Measurements from ENCODE around the gene ZNF682. TPM values are rescaled to one million over a fixed set of nuclear protein-coding genes. Genes with fewer than 3 reads are reported as not detected.
"Not testable (repeated sequence)": the region's sequence is repeated elsewhere in the genome, so short reads cannot be mapped to it uniquely, and the experiment has no call there.

The ZNF682 gene
- total RNA-seq: 1 to 10 TPM; 9.1 to 9.4 TPM

DNA sequence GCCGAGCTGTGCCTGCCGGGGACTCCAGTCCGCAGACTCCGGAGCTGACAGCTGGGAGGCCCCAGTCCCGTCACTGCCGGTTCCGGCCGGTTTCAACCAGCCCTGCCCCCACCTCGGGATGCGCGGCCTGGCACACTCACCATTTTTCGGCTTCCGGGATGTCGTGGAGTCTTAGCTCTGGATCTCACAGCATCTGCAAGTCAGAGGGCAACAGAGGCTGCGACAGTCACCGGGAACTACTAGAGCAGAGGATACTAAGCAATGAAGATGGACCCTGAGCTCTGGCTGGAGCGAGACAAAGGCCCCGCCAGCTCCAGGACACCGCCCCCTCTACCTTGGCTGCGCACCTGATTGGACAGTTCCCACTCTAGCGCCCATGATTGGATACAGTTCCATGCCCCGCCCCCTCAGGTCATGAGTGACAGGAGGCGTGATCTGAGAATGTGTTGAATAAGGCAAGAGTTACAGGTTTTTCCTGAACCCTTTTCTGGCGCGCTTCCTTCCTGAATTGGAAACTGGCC lies at the start of gene ZNF682:
Gene ZNF682, minus strand, starts transcription at position 303 of the 521 bp plus-strand sequence. Its CDS starts 160 bp downstream, at position 143.
- Mint-ChIP-seq H3K36me3 (ENCODE audit: low read depth) (peaks cover 16% of the 10 kb centered on the region), H3K9me3 (peaks cover 6% of the 10 kb centered on the region), H3K27me3 (no peaks in the 10 kb centered on the region), H3K4me3 (peak within 1 kb of the TSS; percentile 93), H3K4me1 (peaks cover 18% of the 10 kb centered on the region), H3K27ac (peak within 1 kb of the TSS; percentile 97)
- peak; percentile 96 for DNase-seq
- CTCF ChIA-PET: interaction anchor here (1.2 to 1.3 kb wide), 2 partner anchors 13 to 39 kb away, joined by 4 to 5 read pairs; partner anchors contain the start of gene ZNF90
- POLR2A ChIA-PET: interaction anchor here (0.6 to 2.0 kb wide), 3 partner anchors 13 to 461 kb away, joined by 3 to 8 read pairs (median 3); partner anchors contain the start of gene ZNF90

DNA sequence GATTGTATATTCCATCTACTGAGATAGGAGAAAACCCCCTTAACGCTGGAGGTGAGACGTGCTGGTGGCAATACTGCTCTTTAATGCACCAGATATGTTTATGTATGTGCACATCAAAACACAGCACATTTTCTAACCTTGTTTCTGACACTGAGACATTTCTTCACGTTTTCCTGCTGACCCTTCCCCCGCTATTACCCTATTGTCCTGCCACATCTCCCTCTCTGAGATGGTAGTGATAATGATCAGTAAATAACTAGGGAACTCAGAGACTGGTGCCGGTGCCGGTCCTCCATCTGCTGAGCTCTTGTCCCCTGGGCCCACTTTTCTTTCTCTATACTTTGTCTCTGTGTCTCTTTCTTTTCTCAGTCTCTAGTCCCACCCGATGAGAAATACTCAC lies 43.6 kb upstream of the ZNF682 start:
- ChIA-PET CTCF (interaction anchor here (0.6 kb wide), 1 partner anchor 60 kb away, joined by 3 read pairs; no protein-coding TSS in a partner anchor), POLR2A (interaction anchor here (0.7 kb wide), 1 partner anchor 62 kb away, joined by 5 read pairs; no protein-coding TSS in a partner anchor)
- not testable (repeated sequence) for H3K27me3 Mint-ChIP-seq, DNase-seq, H3K27ac Mint-ChIP-seq, H3K4me3 Mint-ChIP-seq
- H3K9me3 Mint-ChIP-seq: peaks cover 43% of the 10 kb centered on the region
- peaks cover 16% of the 10 kb centered on the region for H3K4me1 Mint-ChIP-seq
- H3K36me3 Mint-ChIP-seq (ENCODE audit: low read depth): peaks cover 64% of the 10 kb centered on the region

DNA sequence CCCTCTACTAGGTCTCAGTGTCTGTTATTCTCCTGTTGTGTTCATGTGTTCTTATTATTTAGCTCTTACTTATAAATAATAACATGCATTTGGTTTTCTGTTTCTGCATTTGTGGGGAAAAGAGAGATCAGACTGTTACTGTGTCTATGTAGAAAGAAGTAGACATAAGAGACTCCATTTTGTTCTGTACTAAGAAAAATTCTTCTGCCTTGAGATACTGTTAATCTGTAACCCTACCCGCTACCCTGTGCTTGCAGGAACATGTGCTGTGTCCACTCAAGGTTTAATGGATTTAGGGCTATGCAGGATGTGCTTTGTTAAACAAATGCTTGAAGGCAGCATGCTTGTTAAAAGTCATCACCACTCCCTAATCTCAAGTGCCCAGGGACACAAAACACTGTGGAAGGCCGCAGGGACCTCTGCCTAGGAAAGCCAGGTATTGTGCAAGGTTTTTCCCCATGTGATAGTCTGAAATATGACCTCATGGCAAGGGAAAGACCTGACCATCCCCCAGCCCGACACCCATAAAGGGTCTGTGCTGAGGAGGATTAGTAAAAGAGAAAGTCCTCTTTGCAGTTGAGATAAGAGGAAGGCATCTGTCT lies 43.0 kb upstream of the ZNF682 start:
- peaks cover 40% of the 10 kb centered on the region for H3K9me3 Mint-ChIP-seq
- H3K36me3 Mint-ChIP-seq (ENCODE audit: low read depth): peaks cover 62% of the 10 kb centered on the region
- peaks cover 19% of the 10 kb centered on the region for H3K4me1 Mint-ChIP-seq
- CTCF ChIA-PET, H3K4me3 Mint-ChIP-seq, POLR2A ChIA-PET, DNase-seq, H3K27me3 Mint-ChIP-seq, H3K27ac Mint-ChIP-seq: not testable (repeated sequence)

DNA sequence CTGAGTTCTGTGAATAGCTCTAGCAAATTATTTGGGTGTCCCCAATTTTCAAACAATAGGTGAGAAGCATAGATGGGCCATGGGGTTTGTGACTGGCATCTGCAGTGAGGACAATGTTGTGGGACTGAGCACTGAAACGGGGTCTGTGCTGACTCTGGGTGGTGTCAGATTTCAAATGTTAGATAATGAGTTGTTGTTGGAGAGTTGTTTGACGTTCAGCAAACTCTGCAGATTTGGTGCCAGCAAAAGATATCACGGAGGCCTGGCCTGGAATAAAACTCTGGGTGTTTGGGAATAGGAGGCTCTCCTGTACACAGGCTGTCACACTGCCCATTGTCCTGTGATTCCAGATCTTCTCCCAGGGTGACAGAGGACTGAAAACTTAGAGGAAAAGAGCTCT lies 41.4 kb upstream of the ZNF682 start:
- ChIA-PET CTCF (interaction anchor here (0.6 kb wide), 1 partner anchor 9 kb away, joined by 4 read pairs; no protein-coding TSS in a partner anchor), POLR2A (no interaction called here)
- H3K4me3 Mint-ChIP-seq: no peak overlapping the region
- H3K27me3 Mint-ChIP-seq: no peaks in the 10 kb centered on the region
- H3K36me3 Mint-ChIP-seq (ENCODE audit: low read depth): peaks cover 60% of the 10 kb centered on the region
- peaks cover 34% of the 10 kb centered on the region for H3K9me3 Mint-ChIP-seq
- H3K4me1 Mint-ChIP-seq: peaks cover 19% of the 10 kb centered on the region
- no peak for DNase-seq
- H3K27ac Mint-ChIP-seq: no peak overlapping the region

DNA sequence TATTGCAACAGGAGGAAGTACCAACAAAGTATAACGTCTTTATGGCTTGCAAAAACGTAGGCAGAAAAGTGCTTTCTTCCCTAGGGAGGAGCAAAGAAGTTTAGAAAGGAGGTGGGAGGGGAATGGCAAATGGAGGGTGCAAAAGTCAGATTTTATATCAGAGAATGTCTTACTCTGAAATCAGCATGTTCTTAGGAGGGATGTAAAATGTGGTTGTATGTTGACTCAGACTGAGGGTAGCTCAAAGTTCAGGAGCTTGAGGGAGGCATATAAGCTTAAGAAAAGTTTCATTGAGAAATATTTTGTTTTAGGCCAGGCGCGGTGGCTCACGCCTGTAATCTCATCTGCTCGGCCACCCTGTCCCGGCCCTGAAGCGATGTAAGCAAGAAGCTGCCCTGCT lies 40.2 kb upstream of the ZNF682 start:
- no peak overlapping the region for H3K27ac Mint-ChIP-seq
- peaks cover 37% of the 10 kb centered on the region for H3K9me3 Mint-ChIP-seq
- POLR2A ChIA-PET: no interaction called here
- peaks cover 56% of the 10 kb centered on the region for H3K36me3 Mint-ChIP-seq (ENCODE audit: low read depth)
- H3K4me1 Mint-ChIP-seq: peaks cover 19% of the 10 kb centered on the region
- CTCF ChIA-PET: no interaction called here
- no peaks in the 10 kb centered on the region for H3K27me3 Mint-ChIP-seq
- peak overlapping the region; percentile 49 for H3K4me3 Mint-ChIP-seq
- DNase-seq: no peak

DNA sequence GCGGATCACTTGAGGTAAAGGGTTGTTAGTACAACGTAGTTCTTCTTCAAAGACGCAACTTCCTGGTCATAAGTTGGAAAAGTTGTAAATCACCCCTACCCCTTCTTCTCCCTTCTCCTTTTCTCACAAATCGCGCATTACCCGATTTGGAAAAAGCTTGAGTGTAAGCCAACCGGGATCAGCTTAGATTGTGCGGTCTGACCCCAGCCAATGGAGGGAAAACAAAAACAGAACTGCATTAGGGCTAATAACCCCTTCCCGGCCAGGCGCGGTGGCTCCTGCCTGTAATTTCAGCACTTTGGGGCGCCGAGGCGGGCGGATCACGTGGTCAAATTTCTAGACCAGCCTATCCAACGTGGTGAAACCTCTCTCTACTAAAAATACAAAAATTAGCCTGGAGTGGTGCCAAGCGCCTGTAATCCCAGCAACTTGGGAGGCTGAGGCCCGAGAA lies 39.3 kb upstream of the ZNF682 start:
- ChIA-PET CTCF (interaction anchor here (0.6 to 2.3 kb wide), 3 partner anchors 8 to 102 kb away, joined by 3 to 5 read pairs (median 5); partner anchors contain the start of gene ZNF682), POLR2A (no interaction called here)
- Mint-ChIP-seq H3K4me3 (peak overlapping the region; percentile 89), H3K36me3 (ENCODE audit: low read depth) (peaks cover 51% of the 10 kb centered on the region), H3K4me1 (peaks cover 19% of the 10 kb centered on the region), H3K27ac (peak overlapping the region; percentile 85), H3K27me3 (no peaks in the 10 kb centered on the region), H3K9me3 (peaks cover 35% of the 10 kb centered on the region)
- DNase-seq: peak; percentile 24

DNA sequence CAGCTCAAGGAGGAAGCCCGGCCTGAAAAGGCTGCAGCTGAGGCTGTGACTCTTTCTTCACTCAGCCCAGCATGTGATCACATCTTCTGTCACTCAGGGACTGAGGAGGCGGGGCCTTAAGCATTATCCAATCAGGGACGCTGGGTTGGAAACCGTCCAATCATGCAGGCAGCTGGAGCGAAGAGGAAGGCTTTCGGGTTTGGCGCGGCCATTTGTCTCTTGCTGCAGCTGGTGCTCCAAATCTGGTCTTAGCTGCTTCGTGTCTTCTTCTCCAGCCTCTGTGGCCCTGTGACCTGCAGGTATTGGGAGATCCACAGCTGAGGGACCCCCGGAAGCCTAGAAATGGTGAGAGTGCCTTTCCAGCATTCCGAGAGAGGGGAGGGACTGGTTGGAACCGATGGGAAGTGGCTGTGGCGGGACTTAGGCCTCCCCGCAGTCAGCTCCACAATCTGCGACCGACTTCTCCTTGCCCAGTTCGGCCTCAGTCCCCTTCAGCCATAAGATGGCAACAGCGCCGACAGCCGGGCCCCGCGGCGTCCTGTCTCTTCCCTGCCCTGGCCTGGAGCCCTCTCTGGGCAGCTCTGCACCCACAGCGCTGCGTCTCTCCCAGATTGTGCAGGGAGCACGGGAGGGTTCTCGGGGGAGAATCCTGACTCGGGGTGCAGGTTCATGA lies 38.6 kb upstream of the ZNF682 start, which contains the start of gene ZNF90:
Gene ZNF90, plus strand, starts transcription at position 210 of the 673 bp plus-strand sequence. Its CDS starts 133 bp downstream, at position 343.
- peaks cover 44% of the 10 kb centered on the region for H3K36me3 Mint-ChIP-seq (ENCODE audit: low read depth)
- peaks cover 31% of the 10 kb centered on the region for H3K9me3 Mint-ChIP-seq
- CTCF ChIA-PET: interaction anchor here (0.5 to 2.3 kb wide), 3 partner anchors 39 to 365 kb away, joined by 3 to 8 read pairs (median 5); partner anchors contain the start of gene ZNF682

DNA sequence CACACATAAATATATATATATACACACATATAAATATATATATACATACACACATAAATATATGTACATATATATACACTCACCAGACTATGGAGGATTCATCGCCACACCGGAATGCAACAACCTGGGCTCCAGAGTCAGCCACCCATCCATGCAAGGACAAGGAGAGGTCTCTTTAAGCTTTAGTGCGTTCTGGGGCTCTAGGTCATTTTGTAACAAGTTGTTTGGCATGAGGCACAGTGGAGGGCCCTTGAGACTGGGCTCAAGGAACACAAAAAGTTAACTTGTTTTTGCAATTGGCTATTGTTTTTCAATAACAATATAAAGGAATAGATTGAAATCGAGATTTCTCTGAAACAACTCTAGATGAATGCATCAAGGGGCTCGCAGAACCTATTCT lies 33.6 kb upstream of the ZNF682 start:
- H3K9me3 Mint-ChIP-seq: peaks cover 35% of the 10 kb centered on the region
- no peak overlapping the region for H3K4me3 Mint-ChIP-seq
- peaks cover 3% of the 10 kb centered on the region for H3K27me3 Mint-ChIP-seq
- ChIA-PET CTCF (no interaction called here), POLR2A (no interaction called here)
- H3K27ac Mint-ChIP-seq: no peak overlapping the region
- peaks cover 7% of the 10 kb centered on the region for H3K36me3 Mint-ChIP-seq (ENCODE audit: low read depth)
- no peak for DNase-seq
- H3K4me1 Mint-ChIP-seq: peaks cover 4% of the 10 kb centered on the region

More for the DNA sequence above, 38.6 kb upstream of the ZNF682 start, which contains the start of gene ZNF90:
- Mint-ChIP-seq H3K27me3 (no peaks in the 10 kb centered on the region), H3K4me1 (peaks cover 19% of the 10 kb centered on the region), H3K4me3 (peak within 1 kb of the TSS; percentile 89), H3K27ac (peak within 1 kb of the TSS; percentile 85)
- POLR2A ChIA-PET: interaction anchor here (1.0 to 1.4 kb wide), 2 partner anchors 38 to 89 kb away, joined by 3 to 4 read pairs; partner anchors contain the start of genes ZNF486 and ZNF682
- DNase-seq: peak; percentile 93

DNA sequence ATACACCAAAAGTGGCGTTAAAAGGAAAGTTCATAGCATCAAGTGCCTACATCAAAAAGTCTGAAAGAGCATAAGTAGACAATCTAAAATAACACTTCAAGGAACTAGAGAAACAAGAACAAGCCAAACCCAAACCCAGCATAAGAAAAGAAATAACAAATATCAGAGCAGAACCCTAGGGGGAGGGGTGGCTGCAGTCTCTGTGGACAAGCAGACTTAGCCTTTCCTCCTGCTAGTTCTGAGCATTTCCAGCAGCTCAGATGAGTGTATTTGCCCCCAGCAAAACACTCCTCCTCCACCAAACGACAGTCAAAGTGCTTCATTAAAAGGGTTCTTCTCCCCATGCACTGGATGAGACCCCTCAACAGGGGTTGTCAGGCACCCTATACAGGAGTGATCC lies 31.4 kb upstream of the ZNF682 start:
- H3K4me1 Mint-ChIP-seq: no peaks in the 10 kb centered on the region
- no peaks in the 10 kb centered on the region for H3K36me3 Mint-ChIP-seq (ENCODE audit: low read depth)
- H3K27ac Mint-ChIP-seq: no peak overlapping the region
- POLR2A ChIA-PET: no interaction called here
- DNase-seq: no peak
- CTCF ChIA-PET: interaction anchor here (0.6 kb wide), 1 partner anchor 8 kb away, joined by 5 read pairs; no protein-coding TSS in a partner anchor
- H3K9me3 Mint-ChIP-seq: peaks cover 46% of the 10 kb centered on the region
- H3K27me3 Mint-ChIP-seq: peaks cover 3% of the 10 kb centered on the region
- no peak overlapping the region for H3K4me3 Mint-ChIP-seq

DNA sequence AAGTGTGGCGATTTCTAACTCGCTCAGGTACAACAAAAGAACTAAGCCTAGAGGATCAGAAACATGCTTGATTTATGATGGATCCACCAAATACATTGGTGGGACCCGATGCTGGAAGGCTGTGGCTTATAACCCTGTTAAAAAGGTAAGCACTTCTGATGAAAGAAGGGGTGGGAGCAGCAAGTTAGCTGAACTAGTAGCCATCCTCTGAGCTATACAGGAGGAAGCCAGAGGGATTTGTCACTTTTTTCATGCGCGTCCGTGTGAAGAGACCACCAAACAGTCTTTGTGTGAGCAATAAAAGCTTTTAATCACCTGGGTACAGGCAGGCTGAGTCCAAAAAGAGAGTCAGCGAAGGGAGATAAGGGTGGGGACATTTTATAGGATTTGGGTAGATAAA lies 29.3 kb upstream of the ZNF682 start:
- H3K4me1 Mint-ChIP-seq; H3K4me3 Mint-ChIP-seq; DNase-seq; H3K36me3 Mint-ChIP-seq (ENCODE audit: low read depth); H3K27ac Mint-ChIP-seq; CTCF ChIA-PET; H3K27me3 Mint-ChIP-seq; POLR2A ChIA-PET: not testable (repeated sequence)
- peaks cover 43% of the 10 kb centered on the region for H3K9me3 Mint-ChIP-seq

DNA sequence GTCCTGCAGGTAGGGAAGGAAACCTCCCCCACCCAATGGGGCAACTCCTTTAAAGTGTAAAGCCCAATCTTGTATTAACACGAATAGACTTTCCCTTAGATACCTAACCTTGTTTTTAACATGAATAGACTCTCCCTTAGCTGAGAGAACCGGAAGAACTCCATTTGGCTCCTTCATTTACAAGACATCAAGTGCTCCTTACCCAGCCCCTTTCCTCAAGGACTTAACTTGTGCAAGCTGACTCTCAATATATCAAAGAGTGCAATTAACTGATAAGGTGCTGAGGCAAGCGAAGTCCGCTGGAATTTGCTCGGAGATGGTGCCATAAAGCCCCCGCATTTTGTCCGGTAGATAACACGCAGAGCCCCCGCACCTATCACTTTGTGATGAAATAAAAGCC lies 28.6 kb upstream of the ZNF682 start:
- Mint-ChIP-seq H3K4me3 (no peak overlapping the region), H3K27ac (no peak overlapping the region), H3K9me3 (peaks cover 40% of the 10 kb centered on the region), H3K4me1 (no peaks in the 10 kb centered on the region), H3K36me3 (ENCODE audit: low read depth) (no peaks in the 10 kb centered on the region), H3K27me3 (peaks cover 3% of the 10 kb centered on the region)
- POLR2A ChIA-PET: no interaction called here
- CTCF ChIA-PET: no interaction called here
- no peak for DNase-seq

DNA sequence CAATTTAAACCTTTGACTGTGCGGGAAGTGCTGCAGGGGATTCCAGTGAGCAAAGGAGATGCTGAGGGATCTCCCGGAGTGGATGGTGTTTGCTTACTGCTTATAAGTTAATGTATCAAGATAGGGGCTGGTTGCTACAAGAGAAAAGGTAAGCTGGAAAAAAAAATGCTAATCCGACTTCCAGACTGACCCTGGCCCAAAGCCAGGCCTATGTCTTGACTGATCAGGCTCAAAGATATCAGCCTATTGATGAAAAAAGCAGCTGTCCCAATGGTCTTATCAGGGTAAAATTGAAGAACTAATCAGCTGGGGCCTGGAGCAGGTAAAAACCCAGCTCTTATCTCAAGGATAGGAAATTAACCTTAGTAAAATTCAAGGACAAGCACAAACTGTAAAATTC lies 27.6 kb upstream of the ZNF682 start:
- no peaks in the 10 kb centered on the region for H3K36me3 Mint-ChIP-seq (ENCODE audit: low read depth)
- ChIA-PET CTCF (interaction anchor here (1.2 kb wide), 1 partner anchor 141 kb away, joined by 3 read pairs; no protein-coding TSS in a partner anchor), POLR2A (no interaction called here)
- H3K9me3 Mint-ChIP-seq: peaks cover 37% of the 10 kb centered on the region
- H3K27me3 Mint-ChIP-seq: peaks cover 3% of the 10 kb centered on the region
- no peaks in the 10 kb centered on the region for H3K4me1 Mint-ChIP-seq
- H3K4me3 Mint-ChIP-seq: no peak overlapping the region
- H3K27ac Mint-ChIP-seq: no peak overlapping the region
- DNase-seq: no peak

DNA sequence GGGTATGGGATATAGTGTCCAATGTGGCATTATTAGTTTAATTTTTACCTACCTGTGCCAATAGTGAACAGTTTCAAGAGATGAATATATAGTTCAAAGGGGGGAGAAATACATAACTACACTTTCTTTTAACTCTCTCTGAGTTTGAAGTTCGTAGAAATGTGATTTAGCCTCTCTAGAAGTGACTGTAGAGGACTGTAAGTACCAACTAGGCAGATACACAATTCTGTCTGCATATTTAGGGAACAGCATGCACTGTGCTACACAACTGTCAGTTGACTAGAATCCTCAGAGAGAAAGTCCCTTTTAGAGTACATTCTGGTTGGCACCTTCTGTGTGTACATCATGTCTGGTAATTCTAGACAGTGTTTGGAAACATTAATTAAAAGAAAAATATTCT lies 21.0 kb upstream of the ZNF682 start:
- Mint-ChIP-seq H3K9me3 (peaks cover 13% of the 10 kb centered on the region), H3K4me3 (no peak overlapping the region), H3K36me3 (ENCODE audit: low read depth) (no peaks in the 10 kb centered on the region), H3K27ac (no peak overlapping the region), H3K27me3 (no peaks in the 10 kb centered on the region), H3K4me1 (no peaks in the 10 kb centered on the region)
- POLR2A ChIA-PET: no interaction called here
- CTCF ChIA-PET: no interaction called here
- no peak for DNase-seq

All from activated CD4-positive, alpha-beta T cell treated with anti-CD3 and anti-CD28 coated beads, Interleukin-2, amount 10 ng/mL, durations not matched to agents 7 days and 5 days (primary cell).